Peyer's patch (tissue), 4 donors: ENCODE measurements around the gene GSTA4.
"Not testable (repeated sequence)": the region's sequence is repeated elsewhere in the genome, so short reads cannot be mapped to it uniquely, and the experiment has no call there.

Experiments
- POLR2A ChIP-seq, 2 donors: fragments of 450-650 bp; IDR thresholded peaks; one replicate each; pipeline ENCODE4 v1.5.1; 2017; ENCODE audit warnings: antibody characterized with exemption in 2 of 2, mild to moderate bottlenecking in 2 of 2, moderate library complexity in 2 of 2
- TF ChIP-seq, protein P1 (sequence below), 6 experiments: fragments of 450-650 bp in 4 of 6; fragments of 200-600 bp in 2 of 6; sonication (generic) in 1 of 6; IDR thresholded peaks; one replicate each; pipeline ENCODE4 v1.5.1; 2017 to 2019; ENCODE audit warnings: antibody characterized with exemption in 6 of 6, mild to moderate bottlenecking in 3 of 6, moderate library complexity in 1 of 6

DNA sequence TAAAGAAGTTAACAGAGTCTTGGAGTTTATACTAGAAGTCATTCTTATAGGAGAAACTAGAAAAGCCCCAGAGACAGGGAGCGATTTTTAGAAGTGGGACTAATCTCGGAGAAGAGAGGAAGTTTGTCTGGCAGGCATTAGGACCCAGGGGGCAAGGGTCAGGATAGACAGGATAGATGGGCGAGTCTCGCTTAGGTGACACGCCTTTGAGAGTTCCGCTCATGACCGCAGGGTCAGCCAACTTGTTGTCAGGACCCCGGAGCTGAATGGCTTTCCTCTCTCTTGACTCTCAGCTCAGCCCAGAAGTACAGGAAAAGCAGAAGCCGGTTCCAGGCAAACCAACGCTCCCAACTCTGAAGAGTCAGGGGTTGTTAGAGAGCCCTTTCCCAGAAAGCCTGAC is 34.1 kb downstream of the GSTA4 start:
- TF ChIP-seq POLR2A (IDR thresholded peaks at IDR 0.05) = not testable (repeated sequence)
- TF ChIP-seq, protein P1, sequence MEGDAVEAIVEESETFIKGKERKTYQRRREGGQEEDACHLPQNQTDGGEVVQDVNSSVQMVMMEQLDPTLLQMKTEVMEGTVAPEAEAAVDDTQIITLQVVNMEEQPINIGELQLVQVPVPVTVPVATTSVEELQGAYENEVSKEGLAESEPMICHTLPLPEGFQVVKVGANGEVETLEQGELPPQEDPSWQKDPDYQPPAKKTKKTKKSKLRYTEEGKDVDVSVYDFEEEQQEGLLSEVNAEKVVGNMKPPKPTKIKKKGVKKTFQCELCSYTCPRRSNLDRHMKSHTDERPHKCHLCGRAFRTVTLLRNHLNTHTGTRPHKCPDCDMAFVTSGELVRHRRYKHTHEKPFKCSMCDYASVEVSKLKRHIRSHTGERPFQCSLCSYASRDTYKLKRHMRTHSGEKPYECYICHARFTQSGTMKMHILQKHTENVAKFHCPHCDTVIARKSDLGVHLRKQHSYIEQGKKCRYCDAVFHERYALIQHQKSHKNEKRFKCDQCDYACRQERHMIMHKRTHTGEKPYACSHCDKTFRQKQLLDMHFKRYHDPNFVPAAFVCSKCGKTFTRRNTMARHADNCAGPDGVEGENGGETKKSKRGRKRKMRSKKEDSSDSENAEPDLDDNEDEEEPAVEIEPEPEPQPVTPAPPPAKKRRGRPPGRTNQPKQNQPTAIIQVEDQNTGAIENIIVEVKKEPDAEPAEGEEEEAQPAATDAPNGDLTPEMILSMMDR (IDR thresholded peaks at IDR 0.05) = not testable (repeated sequence)
